Nephron (organoid): Measurements from ENCODE around the gene RPL7A.
"Not testable (repeated sequence)": the region's sequence is repeated elsewhere in the genome, so short reads cannot be mapped to it uniquely, and the experiment has no call there.

ENCODE experiments used
- H3K27ac Mint-ChIP-seq, 3 experiments: 2 replicates each; pipeline ENCODE4 v1.8.0; 2020; ENCODE audit warnings: mixed read lengths in 3 of 3, mild to moderate bottlenecking in 2 of 3, moderate library complexity in 1 of 3
- H3K27me3 Mint-ChIP-seq: 2 replicates; pipeline ENCODE4 v1.8.0; 2021; ENCODE audit warnings: low read depth, mild to moderate bottlenecking, moderate library complexity, mixed read lengths
- H3K36me3 Mint-ChIP-seq: 2 replicates; pipeline ENCODE4 v1.8.0; 2020; ENCODE audit warnings: low read depth, mixed read lengths
- H3K4me1 Mint-ChIP-seq: 2 replicates; pipeline ENCODE4 v1.8.0; 2020; ENCODE audit warnings: mixed read lengths
- H3K4me3 Mint-ChIP-seq, 3 experiments: 2 replicates each; pipeline ENCODE4 v1.8.0; 2020; ENCODE audit warnings: mild to moderate bottlenecking in 3 of 3, mixed read lengths in 3 of 3, moderate library complexity in 2 of 3
- H3K9me3 Mint-ChIP-seq: 2 replicates; pipeline ENCODE4 v1.8.0; 2020; ENCODE audit warnings: mixed read lengths
- TF ChIP-seq, protein P1 (sequence below), 3 experiments: fragments of 200-600 bp; sonication (generic); IDR thresholded peaks; one replicate each; pipeline ENCODE4 v1.5.0; 2021; ENCODE audit warnings: antibody characterized with exemption in 3 of 3; ENCODE audit not compliant: unreplicated experiment in 3 of 3

RPL7A gene

DNA sequence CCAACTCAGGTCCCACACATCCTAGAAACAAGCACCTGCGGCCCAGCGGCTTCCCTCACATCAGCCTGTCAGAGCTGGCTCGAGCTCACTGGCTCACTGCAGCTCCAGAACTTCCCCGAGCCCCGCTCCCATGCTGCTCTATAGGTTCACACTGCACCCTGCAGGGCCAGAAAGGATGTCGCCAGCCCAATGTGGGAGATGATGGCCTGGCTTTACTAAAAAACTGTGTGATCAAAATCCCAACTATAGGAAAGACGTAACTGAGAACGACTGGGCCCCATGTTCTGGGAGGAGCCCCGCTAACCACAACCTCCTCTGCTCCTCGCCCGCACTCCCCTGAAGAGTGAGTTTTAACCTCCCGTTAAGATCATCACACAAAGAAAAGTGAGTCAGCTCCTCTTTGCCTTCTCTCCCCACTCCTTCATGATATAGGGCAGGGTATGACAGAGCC, 23.3 kb downstream of the RPL7A start:
- H3K4me3 Mint-ChIP-seq: peak overlapping the region in 1 of 3 experiments; percentile 27
- no peaks in the 10 kb centered on the region for H3K9me3 Mint-ChIP-seq
- peaks cover 57% of the 10 kb centered on the region for H3K4me1 Mint-ChIP-seq
- H3K27ac Mint-ChIP-seq: peak overlapping the region in 2 of 3 experiments; percentile 4 to 26
- TF ChIP-seq, protein P1, sequence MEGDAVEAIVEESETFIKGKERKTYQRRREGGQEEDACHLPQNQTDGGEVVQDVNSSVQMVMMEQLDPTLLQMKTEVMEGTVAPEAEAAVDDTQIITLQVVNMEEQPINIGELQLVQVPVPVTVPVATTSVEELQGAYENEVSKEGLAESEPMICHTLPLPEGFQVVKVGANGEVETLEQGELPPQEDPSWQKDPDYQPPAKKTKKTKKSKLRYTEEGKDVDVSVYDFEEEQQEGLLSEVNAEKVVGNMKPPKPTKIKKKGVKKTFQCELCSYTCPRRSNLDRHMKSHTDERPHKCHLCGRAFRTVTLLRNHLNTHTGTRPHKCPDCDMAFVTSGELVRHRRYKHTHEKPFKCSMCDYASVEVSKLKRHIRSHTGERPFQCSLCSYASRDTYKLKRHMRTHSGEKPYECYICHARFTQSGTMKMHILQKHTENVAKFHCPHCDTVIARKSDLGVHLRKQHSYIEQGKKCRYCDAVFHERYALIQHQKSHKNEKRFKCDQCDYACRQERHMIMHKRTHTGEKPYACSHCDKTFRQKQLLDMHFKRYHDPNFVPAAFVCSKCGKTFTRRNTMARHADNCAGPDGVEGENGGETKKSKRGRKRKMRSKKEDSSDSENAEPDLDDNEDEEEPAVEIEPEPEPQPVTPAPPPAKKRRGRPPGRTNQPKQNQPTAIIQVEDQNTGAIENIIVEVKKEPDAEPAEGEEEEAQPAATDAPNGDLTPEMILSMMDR (IDR thresholded peaks at IDR 0.05; ENCODE audit: unreplicated experiment in 3 of 3): no peak
- no peaks in the 10 kb centered on the region for H3K27me3 Mint-ChIP-seq
- H3K36me3 Mint-ChIP-seq: peaks cover 28% of the 10 kb centered on the region

DNA sequence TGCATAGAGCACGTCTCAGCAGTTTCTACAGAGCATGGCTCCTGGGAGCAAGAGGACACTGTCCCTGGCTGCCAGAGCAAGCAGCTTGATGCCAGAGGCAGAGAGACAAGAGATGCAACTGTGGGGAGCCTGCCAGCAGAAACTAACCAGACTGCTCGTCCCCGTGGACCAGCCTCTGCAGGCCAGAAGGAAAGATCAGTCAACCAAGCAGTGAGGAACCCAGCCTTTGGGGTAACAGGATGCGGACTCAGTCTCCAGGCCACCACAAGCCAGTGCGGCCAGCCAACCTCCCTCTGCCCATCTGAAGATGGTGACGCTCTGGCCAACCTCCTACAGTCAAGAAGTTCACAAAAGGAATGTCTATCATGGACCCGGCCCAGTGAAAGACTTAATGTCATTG, 24.1 kb downstream of the RPL7A start:
- H3K27ac Mint-ChIP-seq: peak overlapping the region in 1 of 3 experiments; percentile 13
- H3K27me3 Mint-ChIP-seq: no peaks in the 10 kb centered on the region
- H3K4me1 Mint-ChIP-seq: peaks cover 57% of the 10 kb centered on the region
- peak overlapping the region; percentile 58 to 76 (median 68) for H3K4me3 Mint-ChIP-seq
- no peaks in the 10 kb centered on the region for H3K9me3 Mint-ChIP-seq
- H3K36me3 Mint-ChIP-seq: peaks cover 28% of the 10 kb centered on the region
- TF ChIP-seq, protein P1 (IDR thresholded peaks at IDR 0.05; ENCODE audit: unreplicated experiment in 3 of 3): no peak

DNA sequence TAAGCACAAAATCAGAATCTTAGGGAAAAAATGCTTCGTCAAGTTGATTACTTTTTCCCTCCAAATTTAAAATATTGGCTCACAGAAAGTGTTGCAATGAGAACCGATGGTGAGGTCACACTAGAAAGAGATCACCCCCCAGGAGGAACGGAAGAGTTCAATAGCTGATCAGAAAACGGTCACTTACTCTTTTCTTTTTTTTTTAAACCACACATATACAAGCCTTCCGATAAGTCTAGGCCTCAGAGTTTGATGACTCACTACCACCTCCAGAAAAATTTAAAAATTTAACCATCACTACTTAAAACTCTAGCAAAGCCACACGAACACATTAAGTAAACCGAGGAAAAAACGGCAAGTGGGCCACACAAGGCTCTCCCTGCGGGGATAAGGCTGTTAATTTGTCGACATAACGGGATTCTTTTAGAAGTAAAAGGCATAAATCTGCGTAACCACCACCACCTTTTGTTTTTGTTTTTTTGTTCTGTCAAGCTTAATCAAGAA, 26.6 kb downstream of the RPL7A start:
- Mint-ChIP-seq H3K36me3 (peaks cover 20% of the 10 kb centered on the region), H3K27me3 (no peaks in the 10 kb centered on the region), H3K4me3 (peak overlapping the region; percentile 98 to 100 (median 99)), H3K9me3 (no peaks in the 10 kb centered on the region), H3K4me1 (peaks cover 41% of the 10 kb centered on the region), H3K27ac (peak overlapping the region; percentile 91 to 99 (median 98))
- TF ChIP-seq, protein P1 (IDR thresholded peaks at IDR 0.05; ENCODE audit: unreplicated experiment in 3 of 3): no peak

DNA sequence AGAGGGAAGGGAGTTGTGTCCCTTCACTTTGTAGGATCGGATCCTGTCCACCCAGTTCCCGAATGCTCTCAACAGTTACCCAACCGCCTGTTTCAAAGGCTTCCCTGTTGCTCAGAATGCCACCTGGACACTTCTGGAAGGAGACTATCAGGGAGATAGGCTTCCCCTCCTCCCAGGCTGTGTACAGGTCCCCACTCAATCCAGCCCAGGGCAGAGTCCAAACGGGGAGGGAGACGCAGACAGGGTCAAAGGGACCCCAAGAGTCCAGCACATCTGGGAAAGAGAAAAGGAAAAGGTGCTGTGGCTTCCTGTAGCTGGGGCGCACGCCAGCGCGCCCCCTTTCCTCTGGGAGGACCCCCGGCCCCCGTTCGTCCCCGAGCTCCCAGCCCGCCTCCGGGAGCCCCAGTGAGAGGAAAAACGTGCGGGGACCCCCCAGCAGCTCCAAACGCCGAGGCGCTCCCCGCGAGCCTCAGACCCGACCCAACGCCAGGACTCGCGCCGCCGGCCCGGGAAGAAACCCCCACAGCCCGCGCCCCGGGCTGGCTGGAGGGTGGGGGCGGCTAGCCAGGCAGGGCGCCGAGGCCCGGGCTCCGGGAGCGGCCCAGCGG, 27.2 kb downstream of the RPL7A start:
- TF ChIP-seq, protein P1 (IDR thresholded peaks at IDR 0.05; ENCODE audit: unreplicated experiment in 3 of 3): no peak
- H3K36me3 Mint-ChIP-seq: peaks cover 14% of the 10 kb centered on the region
- peaks cover 36% of the 10 kb centered on the region for H3K4me1 Mint-ChIP-seq
- no peaks in the 10 kb centered on the region for H3K27me3 Mint-ChIP-seq
- no peaks in the 10 kb centered on the region for H3K9me3 Mint-ChIP-seq
- H3K4me3 Mint-ChIP-seq: peak overlapping the region; percentile 98 to 100 (median 99)
- peak overlapping the region; percentile 91 to 99 (median 98) for H3K27ac Mint-ChIP-seq

DNA sequence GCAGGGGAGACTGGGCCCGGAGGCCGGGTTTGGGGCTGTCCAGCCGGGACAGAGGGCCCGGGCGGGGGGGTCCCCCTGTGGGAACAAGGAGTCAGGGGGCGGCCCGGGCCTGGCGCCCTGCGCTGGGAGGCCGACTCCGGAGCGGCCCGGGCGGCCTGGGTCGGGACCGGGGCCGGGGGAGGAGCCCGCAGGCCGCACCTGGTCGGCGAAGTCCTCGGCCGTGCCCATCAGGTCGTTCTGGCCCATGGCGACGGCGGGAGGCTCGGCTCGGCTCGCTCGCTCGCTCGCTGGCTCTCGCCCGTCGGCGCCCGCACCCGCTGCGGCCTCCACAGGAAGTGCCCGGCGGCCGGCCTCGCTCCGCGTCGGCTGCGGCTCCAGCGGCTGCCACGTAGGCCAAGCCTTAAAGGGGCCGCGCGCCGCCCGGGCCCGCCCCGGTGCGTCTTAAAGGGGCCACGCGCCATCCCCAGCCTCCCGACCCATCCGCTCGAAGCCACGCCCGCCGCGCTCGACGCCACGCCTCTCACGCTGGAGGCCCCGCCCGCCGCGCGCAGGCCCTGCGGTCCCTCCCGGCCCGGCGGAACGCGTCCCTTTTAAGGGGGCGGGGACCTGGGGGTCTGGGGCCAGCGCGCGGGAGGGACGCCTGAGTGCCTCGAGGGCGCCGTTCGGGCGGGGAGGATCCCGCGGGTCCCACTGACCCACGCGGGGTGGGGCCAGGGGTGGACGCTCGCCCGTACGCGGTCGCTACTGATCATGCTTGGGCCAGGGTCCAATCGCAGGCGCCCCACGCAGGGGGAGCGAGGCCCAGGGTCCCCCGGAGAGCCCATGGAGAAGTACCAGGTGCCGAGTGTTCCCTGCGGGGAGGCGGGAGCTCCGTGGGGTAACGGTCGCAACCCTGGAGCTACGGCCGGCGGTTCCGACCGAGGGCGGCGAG, 28.0 kb downstream of the RPL7A start, which contains the start of the genes STKLD1 and SURF4:
TSS of gene STKLD1 (plus strand) at position 643 of the 931 bp plus-strand sequence. CDS start at position 751, 108 bp downstream.
TSS of gene SURF4 (minus strand) at position 337 of the 931 bp plus-strand sequence. CDS start at position 246, 91 bp downstream.
- peaks cover 28% of the 10 kb centered on the region for H3K4me1 Mint-ChIP-seq
- TF ChIP-seq, protein P1 (IDR thresholded peaks at IDR 0.05; ENCODE audit: unreplicated experiment in 3 of 3): no peak
- H3K36me3 Mint-ChIP-seq: peaks cover 11% of the 10 kb centered on the region
- no peaks in the 10 kb centered on the region for H3K27me3 Mint-ChIP-seq
- peak within 1 kb of the TSS; percentile 98 to 100 (median 99) for H3K4me3 Mint-ChIP-seq
- peak within 1 kb of the TSS; percentile 91 to 99 (median 98) for H3K27ac Mint-ChIP-seq
- no peaks in the 10 kb centered on the region for H3K9me3 Mint-ChIP-seq

DNA sequence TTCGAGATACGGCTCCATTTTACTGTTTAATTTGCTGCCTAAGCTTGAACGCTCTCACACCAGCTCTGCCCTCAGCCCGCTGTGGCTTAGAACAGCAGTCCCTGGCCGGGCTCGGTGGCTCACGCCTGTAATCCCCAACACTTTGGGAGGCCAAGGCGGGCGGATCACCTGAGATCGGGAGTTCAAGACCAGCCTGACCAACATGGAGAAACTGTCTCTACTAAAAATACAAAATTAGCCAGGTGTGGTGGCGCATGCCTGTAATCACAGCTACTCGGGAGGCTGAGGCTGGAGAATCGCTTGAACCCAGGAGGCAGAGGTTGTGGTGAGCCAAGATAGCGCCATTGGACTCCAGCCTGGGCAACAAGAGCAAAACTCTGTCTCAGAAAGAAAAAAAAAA, 29.3 kb downstream of the RPL7A start:
- H3K4me1 Mint-ChIP-seq: peaks cover 15% of the 10 kb centered on the region
- H3K9me3 Mint-ChIP-seq, H3K36me3 Mint-ChIP-seq, H3K27me3 Mint-ChIP-seq: not testable (repeated sequence)
- peak overlapping the region in 1 of 3 experiments; percentile 64 for H3K27ac Mint-ChIP-seq
- H3K4me3 Mint-ChIP-seq: peak overlapping the region; percentile 75 to 82 (median 82)
